Measurements from ENCODE around the gene NEO1.

Gene NEO1

DNA sequence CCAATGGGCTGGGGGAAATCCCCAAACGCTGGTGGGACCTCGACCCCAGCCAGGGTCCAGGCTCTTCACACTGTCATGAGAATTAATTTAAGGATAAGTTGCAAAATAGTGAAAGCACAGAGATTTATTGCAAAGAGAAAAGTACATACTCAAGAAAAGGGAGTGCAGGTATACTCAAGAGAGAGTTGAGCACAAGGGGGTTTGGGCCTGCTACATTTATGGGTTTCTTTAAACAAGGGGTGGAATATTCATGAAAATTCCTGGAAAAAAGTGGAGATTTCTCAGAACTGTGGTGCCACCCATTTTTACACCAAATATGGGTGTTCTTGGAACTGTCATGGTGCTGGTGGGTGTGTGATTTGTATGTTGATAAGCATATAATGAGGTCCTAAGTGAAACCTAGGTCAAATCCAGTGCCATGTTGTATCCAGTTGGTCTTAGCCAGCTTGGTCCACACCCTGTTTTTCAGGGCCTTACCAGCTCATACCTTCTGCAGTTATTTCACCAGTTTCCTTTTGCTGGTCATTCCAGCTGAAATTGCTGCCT lies 32.6 kb upstream of the NEO1 start:
- no peak for TF ChIP-seq CTCF (IDR thresholded peaks at IDR 0.05; ENCODE audit: low read length, missing control alignments)
- no peak overlapping the region for H3K4me3 ChIP-seq (replicated peaks; ENCODE audit: low read depth, low read length)
- DNase-seq (ENCODE audit: low read depth) = no peak

DNA sequence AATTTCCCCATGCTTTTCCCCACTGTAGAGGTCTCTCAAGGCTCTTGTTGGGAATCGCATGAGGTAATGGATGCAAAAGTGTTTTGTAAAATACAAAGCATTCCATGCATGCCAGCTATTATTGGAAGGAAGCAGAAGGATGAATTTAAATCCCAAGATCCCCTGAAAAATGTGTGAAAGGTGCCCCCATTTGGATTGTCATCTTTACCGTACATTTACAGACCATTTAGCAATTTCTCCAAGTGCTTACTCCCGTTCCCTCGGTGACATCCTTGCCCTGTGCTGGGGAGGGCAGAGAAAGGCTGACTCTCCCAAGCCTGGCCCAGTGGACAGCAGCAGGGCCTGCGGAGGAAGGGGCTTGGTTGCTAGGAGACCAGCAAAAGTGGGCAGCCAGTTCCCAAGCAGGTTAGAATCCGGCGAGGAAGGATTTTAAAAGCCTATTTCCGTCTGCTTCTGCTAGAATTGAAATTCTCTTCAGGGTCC lies 31.1 kb upstream of the NEO1 start:
- no peak for DNase-seq (ENCODE audit: low read depth)
- TF ChIP-seq CTCF (IDR thresholded peaks at IDR 0.05; ENCODE audit: low read length, missing control alignments) = no peak
- no peak overlapping the region for H3K4me3 ChIP-seq (replicated peaks; ENCODE audit: low read depth, low read length)

- no peak overlapping the region for H3K4me3 ChIP-seq (replicated peaks; ENCODE audit: low read depth, low read length)
- no peak for TF ChIP-seq CTCF (IDR thresholded peaks at IDR 0.05; ENCODE audit: low read length, missing control alignments)
- DNase-seq (ENCODE audit: low read depth) = no peak
Measured at GRCh38 chr15:73022161-73022560, 30.1 kb upstream of the NEO1 start.

- TF ChIP-seq CTCF (IDR thresholded peaks at IDR 0.05; ENCODE audit: low read length, missing control alignments) = no peak
- no peak overlapping the region for H3K4me3 ChIP-seq (replicated peaks; ENCODE audit: low read depth, low read length)
- DNase-seq (ENCODE audit: low read depth) = no peak
Measured at GRCh38 chr15:73023071-73023470, 29.2 kb upstream of the NEO1 start.

GRCh38 chr15:73024168-73024567 lies 28.1 kb upstream of the NEO1 start:
- DNase-seq (ENCODE audit: low read depth) = no peak
- no peak for TF ChIP-seq CTCF (IDR thresholded peaks at IDR 0.05; ENCODE audit: low read length, missing control alignments)

DNA sequence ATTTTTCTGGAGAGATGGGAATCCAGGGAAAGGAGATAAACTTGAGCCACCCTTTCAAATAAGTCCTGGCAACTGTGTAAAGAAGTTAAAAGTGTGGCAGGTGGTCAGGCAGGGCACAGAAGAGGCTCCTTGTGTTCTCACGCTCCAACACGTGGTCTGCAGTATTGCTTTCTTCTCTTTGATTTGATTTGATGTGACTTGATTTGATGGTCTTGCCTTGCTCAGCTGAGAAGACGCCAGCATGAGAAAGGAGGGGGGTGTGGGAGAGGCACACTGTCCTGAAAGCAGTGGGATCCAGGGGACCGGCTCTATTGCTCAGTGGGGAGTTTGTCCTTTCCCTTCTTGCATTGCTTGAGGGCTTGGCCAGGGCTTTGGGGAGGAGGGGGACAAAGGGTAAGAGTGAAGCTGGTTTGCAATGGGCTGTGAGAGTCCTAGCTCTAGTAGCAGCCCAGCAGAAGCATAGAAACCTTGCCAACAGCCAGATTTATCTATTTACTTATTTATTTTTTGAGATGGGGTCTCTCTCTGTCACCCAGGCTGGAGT lies 25.7 kb upstream of the NEO1 start:
- no peak for TF ChIP-seq CTCF (IDR thresholded peaks at IDR 0.05; ENCODE audit: low read length, missing control alignments)

More at GRCh38 chr15:73024168-73024567, 28.1 kb upstream of the NEO1 start:
- no peak overlapping the region for H3K4me3 ChIP-seq (replicated peaks; ENCODE audit: low read depth, low read length)

GRCh38 chr15:73028031-73028430 lies 24.2 kb upstream of the NEO1 start:
- no peak for DNase-seq (ENCODE audit: low read depth)
- TF ChIP-seq CTCF (IDR thresholded peaks at IDR 0.05; ENCODE audit: low read length, missing control alignments) = no peak
- H3K4me3 ChIP-seq (replicated peaks; ENCODE audit: low read depth, low read length) = no peak overlapping the region

More for the DNA sequence above, 25.7 kb upstream of the NEO1 start:
- H3K4me3 ChIP-seq (replicated peaks; ENCODE audit: low read depth, low read length) = no peak overlapping the region
- no peak for DNase-seq (ENCODE audit: low read depth)

All from fibroblast of pulmonary artery (primary cell).